DMS 273 treated with DMSO at 0.1 percent for 48 hours (cell line): ENCODE measurements around the gene FARS2.

Source experiments
- DNase-seq: peaks from one replicate; lab custom pipeline; 2025; lab: John Stamatoyannopoulos, UW

The FARS2 gene

GRCh38 chr6:5287205-5287965, 26.1 kb downstream of the FARS2 start:
- DNase-seq: no peak

DNA sequence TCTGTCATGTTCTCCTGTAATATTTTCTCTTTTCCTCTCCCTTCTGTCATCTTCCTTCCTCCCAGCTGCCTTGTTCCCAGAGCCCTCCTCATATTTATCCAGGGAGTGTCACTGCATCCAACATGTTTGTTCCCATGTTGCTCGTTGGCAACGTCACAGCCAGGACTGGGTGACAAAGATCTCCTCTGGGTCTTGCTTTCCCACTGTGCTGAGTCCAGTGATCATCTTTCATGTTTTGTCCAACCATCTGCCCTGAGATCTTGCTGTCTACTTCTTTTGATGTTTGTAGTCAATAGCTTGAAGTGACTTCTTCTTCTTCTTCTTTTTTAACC, 26.6 kb downstream of the FARS2 start:
- no peak for DNase-seq

DNA sequence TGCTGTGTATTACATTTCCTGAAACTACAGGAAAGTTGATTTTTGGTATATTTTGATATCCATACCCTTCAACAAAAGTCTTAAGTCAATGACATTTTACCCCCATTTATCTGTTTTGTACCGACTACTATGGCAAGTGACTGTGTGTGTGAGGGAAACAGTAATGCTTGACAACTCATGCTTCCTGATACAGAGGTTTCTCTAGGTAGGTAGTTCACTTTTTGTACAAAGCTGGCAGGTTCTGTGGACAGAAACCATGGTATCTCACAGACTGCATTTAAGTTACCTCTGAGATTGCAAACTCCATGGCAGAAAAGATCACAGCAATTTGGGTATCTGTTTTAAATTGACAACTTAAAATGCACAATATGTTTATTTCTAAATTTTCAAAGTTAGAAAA, 28.8 kb downstream of the FARS2 start:
- DNase-seq: no peak

DNA sequence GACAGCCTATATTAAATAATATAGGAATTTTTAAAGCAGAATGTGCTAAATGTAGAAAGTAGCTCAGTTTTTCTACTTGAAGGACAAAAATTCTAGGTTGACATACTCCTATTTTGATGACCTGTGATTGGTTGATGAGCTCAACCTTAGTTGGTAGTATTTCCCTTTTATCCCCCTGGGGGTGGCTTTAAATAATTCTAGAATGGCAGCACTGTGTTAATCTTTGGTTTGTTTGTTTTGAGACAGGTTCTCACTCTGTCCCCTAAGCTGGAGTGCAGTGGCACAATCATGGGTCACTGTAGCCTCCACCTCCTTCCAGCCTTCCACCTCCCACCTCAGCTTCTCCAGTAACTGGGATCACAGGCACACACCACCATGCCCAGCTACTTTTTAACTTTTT, 29.2 kb downstream of the FARS2 start:
- DNase-seq: no peak

DNA sequence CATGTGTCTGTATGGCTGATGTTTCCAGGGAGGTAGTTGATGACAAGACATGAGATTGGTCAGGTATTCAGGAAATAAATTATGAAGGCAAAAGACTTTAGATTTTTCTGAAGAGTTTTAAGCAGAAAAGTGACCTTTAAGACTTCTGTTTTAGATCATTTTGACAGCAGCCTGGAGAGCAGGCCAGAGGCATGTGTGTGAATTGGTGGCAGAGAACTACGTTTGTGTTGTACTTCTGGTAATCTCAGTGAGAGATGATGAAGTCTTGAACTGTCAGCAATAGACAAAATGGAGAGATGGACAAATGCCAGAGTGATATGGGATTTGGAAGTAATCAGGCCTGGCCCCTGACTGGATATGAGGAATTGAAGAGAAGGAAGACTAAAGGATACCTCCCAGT, 30.8 kb downstream of the FARS2 start:
- no peak for DNase-seq

DNA sequence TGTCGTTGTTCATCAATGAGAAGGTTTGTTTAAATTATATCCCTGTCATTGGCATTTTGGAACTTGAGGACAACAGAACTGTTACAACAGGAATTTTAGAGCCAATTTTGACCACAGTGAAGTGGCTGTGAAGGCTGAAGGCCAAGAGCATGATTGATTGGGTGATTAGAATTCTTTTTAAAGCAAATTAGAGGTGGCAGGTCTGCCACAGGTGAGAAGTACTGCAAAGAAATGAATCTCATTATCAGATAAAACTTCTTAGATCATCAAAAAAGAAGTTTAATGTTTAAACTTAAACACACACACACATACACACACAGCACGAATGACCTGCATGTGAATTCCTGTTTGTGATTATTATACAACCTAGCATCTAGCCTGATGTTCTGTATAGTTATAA, 32.4 kb downstream of the FARS2 start:
- no peak for DNase-seq

- no peak for DNase-seq
Measured at GRCh38 chr6:5294392-5295211, 33.3 kb downstream of the FARS2 start.

GRCh38 chr6:5295623-5296022, 34.3 kb downstream of the FARS2 start:
- no peak for DNase-seq

DNA sequence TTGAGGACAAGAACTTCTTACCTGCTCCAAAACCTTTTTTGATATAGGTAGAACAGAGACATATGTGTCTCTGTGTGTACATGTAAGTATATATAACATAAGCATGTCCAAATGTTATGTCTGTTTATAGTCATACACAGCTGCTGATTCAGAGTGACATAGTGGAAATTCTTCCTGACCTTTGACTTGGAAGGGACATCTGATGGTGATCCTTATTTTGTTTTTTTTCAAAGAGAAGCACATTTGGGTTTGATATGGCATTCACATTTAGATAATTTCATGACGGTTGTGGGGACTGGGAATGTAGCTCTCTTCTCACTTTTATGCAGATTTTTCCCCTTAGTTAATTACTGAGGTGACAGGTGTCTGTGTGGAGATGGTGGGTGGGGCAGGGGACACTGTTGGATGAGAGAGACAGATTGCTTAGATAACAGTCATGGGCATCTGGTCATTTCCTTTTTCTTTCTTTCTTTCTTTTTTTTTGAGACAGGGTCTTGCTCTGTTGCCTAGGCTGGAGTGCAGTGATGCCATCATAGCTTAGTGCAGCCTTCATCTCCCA, 39.0 kb downstream of the FARS2 start:
- DNase-seq: no peak

- DNase-seq: peak; percentile 7
Measured at GRCh38 chr6:5302220-5302946, 41.1 kb downstream of the FARS2 start.

GRCh38 chr6:5302995-5303622, 41.8 kb downstream of the FARS2 start:
- peak; percentile 14 for DNase-seq

GRCh38 chr6:5303682-5304081, 42.4 kb downstream of the FARS2 start:
- peak; percentile 6 for DNase-seq

GRCh38 chr6:5305968-5306626, 44.8 kb downstream of the FARS2 start:
- DNase-seq: no peak

- DNase-seq: no peak
Measured at GRCh38 chr6:5307058-5307457, 45.7 kb downstream of the FARS2 start.

DNA sequence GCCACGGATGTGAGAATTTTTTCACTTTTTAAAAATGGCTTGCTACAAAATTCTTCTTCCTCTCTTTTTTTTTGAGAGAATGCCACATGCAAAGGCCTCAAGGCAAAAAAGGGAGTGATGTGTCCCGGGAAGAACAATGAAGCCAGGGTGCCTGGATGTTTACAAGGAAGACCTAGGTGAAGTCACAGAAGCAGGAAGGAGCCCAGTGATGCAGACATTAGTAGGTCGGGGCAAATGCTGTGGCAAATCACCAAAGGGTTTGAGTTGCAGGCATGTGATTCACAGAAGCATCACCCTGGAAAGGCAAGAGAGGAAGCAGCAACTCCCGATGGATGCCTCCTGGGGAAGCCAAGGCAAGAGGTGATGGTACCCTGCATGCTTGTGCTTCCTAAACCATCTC, 46.8 kb downstream of the FARS2 start:
- no peak for DNase-seq

DNA sequence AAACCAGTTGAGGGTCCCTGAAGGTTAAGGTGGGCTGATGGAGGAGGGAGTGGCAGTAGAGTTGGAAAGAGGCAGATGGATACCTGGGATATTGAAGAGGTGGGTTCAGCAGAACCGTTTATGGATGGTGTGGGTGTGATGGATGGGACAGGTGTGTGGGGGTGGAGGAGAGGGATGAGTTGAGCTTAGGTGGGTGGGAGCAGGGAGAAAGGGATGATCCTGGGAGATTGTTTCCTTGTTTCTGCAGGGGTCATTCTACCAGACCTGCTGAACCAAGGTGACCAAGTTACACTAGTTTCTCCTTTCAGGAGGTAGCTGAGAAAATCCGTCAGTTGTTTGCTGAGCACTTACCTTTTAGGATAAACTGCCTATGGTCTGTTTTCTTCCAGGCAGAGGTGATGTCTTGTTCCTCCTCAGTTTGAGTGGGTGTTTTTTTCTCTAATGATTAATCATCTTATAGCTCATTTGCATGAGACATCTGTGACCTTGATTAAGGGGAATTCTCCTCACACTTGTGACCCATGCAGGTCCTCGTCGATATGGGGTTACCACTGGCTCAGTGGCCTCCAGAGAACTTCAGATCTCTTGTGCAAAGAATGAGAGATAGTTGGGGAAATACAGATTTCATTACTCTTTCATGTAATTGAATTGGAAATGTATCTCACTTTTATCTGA, 53.0 kb downstream of the FARS2 start:
- no peak for DNase-seq

DNA sequence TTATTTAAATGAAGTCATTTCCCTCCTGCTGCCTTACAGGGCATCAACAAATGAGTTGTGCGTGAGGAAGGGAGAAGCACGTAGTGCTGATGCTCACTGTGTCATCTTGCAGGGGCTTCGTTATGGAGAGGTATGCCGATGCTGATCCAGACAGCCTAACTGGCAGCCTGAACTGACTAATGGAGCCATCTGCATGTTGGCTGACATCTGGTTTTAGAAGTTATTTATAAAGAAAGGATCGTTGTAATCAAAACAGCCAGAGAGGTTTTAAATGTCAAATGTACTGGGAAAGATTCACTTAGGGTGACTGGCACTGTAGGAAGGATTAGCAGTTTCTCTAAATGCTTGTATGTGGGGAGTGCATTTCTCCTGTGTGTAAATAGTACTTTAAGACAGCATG, 54.6 kb downstream of the FARS2 start:
- DNase-seq: peak; percentile 62

DNA sequence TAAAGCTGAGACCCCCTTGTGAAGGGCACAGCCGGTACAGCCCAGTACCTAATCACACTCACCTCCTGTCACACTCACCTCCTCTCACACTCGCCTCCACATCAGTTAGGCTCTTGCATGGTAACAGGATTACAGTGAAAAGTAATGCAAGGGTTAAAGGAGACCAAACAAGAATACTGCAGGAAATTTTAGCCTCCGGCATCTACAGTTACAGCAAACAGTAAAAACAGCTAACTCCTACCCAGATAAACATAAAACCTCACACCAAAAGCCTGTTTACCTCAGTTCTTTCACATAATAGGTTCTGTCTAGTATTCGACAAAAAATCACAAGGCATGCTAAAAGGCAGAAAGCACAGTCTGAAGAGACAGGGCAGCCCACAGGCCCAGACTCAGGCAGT, 55.6 kb downstream of the FARS2 start:
- DNase-seq: no peak

GRCh38 chr6:5318617-5319272, 57.4 kb downstream of the FARS2 start:
- DNase-seq: no peak

DNA sequence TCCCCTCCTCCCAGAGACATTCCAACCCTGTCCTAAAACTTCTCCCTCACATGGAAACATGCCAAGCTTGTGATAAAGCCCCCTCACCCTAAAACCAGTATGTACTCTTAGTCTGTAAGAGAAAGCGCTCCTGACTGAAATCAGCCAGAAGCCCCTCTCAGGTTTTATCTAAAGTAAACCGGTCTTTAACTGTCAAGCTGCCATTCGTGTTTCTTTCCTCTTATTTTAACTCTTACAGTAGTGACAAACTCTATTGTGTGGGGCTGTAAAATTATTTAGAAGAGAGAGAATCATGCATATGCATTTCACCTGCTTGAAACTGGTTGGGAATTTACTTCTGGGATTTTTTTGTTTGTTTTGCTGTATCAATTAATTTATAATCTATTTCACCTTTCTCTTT, 62.7 kb downstream of the FARS2 start:
- no peak for DNase-seq

- DNase-seq: no peak
Measured at GRCh38 chr6:5325173-5325572, 63.9 kb downstream of the FARS2 start.
